GM10847 (cell line): ENCODE measurements around the gene RECK.

Experiments
- POLR2A ChIP-seq: IDR thresholded peaks from 2 replicates; pipeline ENCODE4 v1.6.1; 2011; ENCODE audit not compliant: insufficient read length; ENCODE audit errors: extremely low read depth

The RECK gene

GRCh38 chr9:36135741-36136271, 99.1 kb downstream of the RECK start:
- TF ChIP-seq POLR2A: no peak

GRCh38 chr9:36136272-36136893, 99.7 kb downstream of the RECK start, which contains the start of gene GLIPR2:
GLIPR2 (plus strand) TSS chr9:36136733; CDS start chr9:36136779, 46 bp downstream.
- peak; percentile 22 for TF ChIP-seq POLR2A

- no peak for TF ChIP-seq POLR2A
Observed at GRCh38 chr9:36136894-36137391, 100.2 kb downstream of the RECK start.

GRCh38 chr9:36137392-36138004, 100.8 kb downstream of the RECK start:
- no peak for TF ChIP-seq POLR2A

GRCh38 chr9:36138496-36138895, 101.8 kb downstream of the RECK start:
- no peak for TF ChIP-seq POLR2A

GRCh38 chr9:36138901-36139300, 102.2 kb downstream of the RECK start:
- no peak for TF ChIP-seq POLR2A

- TF ChIP-seq POLR2A: no peak
Observed at GRCh38 chr9:36140086-36141084, 103.7 kb downstream of the RECK start.

GRCh38 chr9:36141288-36141687, 104.6 kb downstream of the RECK start:
- TF ChIP-seq POLR2A: no peak

- no peak for TF ChIP-seq POLR2A
Observed at GRCh38 chr9:36141761-36142160, 105.0 kb downstream of the RECK start.

- TF ChIP-seq POLR2A: no peak
Observed at GRCh38 chr9:36142510-36143244, 106.0 kb downstream of the RECK start.

- no peak for TF ChIP-seq POLR2A
Observed at GRCh38 chr9:36143245-36143641, 106.5 kb downstream of the RECK start.

- no peak for TF ChIP-seq POLR2A
Observed at GRCh38 chr9:36144309-36145232, 107.9 kb downstream of the RECK start.

- TF ChIP-seq POLR2A: no peak
Observed at GRCh38 chr9:36145970-36146369, 109.3 kb downstream of the RECK start.

GRCh38 chr9:36146651-36147050, 109.9 kb downstream of the RECK start:
- no peak for TF ChIP-seq POLR2A
